Measurements from ENCODE around the gene RAB23.

RAB23 gene

DNA sequence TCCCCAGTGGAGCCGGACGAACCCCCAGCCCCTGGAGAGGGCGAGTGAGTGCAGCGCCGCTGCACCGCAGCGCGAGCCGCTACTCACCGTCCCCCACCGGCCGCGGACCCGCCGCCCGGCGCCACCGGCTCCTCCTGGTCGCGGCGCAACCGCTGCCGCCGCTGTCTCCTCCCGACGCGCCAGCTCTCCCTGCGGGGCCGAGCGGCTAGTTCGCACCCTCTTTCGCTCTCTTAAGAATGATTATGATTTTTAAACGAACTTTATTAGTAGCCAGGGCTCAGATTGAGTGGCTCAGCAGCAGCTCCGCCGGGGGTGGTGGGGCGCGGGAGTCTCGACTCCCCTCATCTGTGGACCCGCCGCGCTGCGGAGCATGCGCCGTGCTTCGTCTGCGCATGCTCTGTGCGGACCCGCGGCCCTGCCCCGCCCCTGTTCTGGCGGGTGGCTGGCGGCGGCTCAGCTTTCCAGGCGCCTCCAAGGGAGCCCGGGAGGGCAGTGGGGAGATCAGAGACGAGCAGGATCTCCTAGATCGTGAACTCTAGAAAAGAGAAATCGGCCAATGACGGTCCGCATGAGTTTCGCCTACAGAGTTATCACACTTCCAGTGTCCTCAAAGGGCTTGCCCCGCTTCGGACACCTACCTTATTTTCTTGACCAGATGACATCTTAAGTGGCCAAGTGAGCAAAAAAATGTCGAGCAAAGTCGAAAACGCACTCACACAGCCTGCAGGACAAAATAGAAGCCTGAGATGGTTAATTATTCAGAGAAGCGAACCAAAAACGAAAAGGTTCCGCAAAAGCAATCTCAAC is at the start of gene RAB23:
RAB23 (minus strand) TSS at position 372 of the 807 bp plus-strand sequence. CDS start 11,927 bp downstream, outside the sequence.
- DNase-seq (ENCODE audit: extremely low read depth in 1 of 2, low read depth in 1 of 2) = peak; percentile 51 to 74

DNA sequence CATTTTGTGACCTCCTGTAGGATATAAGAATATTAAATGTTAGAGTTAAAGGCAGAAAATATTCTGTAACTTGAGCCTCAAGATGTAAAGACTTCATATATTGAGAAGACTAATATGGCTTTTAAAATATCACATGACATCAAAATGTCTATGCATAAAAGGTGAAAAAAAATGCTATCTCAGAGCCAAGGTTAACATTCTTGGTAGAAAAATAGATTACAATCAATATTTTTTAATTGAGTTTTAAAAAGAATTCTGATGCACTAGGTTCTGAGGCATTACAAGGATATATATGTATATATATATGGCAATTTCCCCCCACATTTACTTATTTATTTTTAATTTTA is 46.2 kb upstream of the RAB23 start:
- DNase-seq (ENCODE audit: extremely low read depth in 1 of 2, low read depth in 1 of 2) = no peak

DNA sequence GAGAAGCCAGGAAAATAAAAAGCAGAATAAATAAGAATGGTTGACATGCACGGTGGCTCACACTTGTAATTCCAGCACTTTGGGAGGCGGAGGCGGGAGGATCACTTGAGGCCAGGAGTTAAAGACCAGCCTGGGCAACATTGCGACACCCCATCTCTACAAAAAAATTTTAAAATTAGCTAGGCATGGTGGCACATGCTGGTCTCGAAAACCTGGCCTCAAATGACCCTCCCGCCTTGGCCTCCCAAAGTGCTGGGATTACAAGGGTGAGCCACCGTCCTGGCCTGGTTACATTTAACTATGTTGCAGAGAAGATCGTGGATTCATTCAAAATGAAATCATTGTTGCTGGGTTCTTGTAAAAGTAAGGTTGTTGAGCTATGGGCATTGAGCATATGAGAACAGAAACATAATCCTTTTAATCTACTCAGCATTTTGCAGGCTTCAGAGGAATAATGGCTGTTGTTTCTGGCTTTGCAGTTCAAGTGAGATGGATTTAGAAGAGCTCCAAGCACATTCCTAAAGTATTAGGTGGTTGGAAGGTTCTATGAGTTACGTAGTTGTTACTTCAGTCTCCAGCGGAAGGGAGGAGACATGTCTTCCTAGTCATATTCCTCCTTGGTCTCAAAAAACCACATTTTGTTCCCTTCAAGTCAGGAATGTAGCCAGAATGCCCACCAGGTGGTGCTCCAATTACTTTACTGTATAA is 45.6 kb upstream of the RAB23 start:
- DNase-seq (ENCODE audit: extremely low read depth in 1 of 2, low read depth in 1 of 2) = peak in 1 of 2 donors; percentile 21

DNA sequence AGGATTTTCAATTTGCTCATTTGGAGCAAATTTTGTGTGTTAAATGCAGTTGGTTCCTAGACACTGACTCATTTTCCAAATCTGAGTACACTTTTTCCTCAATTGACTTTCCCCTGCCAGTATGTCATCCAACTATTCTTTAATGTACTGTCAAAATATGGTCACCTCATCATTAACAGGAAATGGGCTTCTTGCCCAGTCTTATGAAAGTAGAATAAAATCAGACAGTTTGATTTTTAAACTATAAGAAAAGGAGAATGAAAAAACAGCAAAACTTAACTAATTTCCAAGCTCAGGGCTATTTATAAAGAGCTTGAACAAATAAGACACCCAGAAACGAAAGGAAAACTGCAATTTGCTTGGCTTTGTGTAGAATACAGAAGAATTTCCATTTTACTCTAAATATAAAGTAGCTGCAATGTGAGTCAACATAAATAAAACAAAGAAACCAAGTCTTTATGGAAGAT is 43.7 kb upstream of the RAB23 start:
- no peak for DNase-seq (ENCODE audit: extremely low read depth in 1 of 2, low read depth in 1 of 2)

DNA sequence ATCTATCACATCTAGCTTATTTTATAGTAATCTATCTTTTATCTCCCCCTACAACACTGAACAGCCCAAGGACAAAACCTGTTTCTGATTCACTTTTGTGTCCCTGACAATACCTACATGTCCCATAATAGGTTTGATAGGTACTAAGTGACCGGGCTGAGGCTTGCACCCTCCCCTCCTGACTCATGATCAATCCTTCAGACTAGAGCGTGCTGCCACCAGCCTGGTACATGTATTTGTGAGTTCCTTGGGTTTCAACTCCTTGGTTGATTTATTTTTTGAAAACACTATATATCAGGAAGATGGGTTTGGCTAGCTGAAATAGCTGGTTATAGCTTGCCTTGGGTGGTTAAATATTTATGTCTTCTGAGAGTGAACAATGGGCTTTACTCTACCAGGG is 41.6 kb upstream of the RAB23 start:
- DNase-seq (ENCODE audit: extremely low read depth in 1 of 2, low read depth in 1 of 2) = no peak

DNA sequence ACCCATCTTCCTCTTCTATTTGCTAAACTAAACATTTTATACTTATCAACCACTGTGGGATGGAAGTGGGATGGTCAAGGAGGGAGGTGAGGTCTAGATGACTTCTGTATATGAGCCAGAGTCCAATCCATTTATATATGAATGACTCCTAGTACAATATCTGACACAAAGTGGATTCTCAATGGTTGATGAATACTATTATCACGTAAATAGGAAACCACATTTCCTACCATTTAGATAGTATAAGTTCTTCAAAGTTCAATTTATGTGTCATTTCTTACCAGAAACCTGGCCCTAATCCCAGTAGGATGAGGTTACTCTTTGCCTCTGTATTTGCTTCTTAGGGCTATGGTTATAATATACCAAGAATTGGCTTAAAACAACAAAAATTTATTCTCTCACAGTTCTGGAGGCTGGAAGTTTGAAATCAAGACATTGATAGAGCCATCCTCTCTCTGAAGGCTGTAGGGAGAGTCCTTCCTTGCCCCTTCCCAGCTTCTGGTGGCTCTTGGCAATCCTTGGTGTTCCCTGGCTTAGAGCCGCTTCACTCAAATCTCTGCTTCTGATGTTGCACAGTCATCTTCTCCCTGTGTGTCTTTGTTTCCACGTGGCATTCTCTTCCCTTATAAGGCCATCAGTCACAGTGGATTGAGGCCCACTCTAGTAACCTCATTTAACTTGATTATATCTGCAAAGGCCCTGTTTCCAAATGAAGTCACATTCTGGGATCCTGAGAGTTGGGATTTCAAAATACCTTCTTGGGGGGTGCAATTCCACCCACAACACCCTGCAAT is 41.0 kb upstream of the RAB23 start:
- DNase-seq (ENCODE audit: extremely low read depth in 1 of 2, low read depth in 1 of 2) = no peak

DNA sequence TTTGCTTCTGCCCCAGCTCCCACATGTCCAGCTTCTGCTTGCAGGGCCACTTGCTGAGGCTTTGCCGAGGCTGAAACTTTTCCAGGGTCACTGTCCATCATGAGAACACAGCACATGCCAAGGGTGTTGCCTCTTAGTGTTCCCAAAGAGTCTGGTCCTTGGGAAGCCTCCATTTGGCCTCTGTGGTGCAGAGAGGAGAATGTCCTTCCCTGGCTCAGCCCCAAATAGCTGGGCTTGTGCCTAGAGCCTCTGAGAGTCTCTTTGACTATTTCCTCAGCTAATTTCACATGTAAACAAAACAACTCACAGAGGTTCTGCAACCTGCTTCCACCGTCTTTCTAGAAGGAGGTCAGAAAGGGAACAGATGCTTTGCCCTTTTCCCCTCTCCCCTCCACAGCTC is 40.4 kb upstream of the RAB23 start:
- no peak for DNase-seq (ENCODE audit: extremely low read depth in 1 of 2, low read depth in 1 of 2)

DNA sequence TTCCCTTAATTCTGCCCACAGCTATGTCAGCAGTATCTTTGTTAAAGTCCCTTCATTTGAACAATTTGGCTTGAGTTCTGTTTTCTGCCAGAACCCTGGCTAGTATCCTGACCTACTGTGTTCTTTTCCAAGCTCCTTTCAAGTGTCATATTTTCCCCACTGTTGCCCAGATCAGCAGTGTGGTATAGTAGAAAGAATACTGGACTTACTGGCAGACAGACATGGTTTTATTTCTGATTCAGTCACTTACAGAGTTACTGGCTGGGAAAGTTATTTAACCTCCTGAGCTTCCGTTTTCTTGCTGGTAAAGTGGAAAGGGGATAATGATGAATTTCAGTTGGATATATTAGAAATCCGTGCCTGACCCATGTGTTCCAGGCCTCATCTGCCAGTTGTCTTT is 39.8 kb upstream of the RAB23 start:
- no peak for DNase-seq (ENCODE audit: extremely low read depth in 1 of 2, low read depth in 1 of 2)

DNA sequence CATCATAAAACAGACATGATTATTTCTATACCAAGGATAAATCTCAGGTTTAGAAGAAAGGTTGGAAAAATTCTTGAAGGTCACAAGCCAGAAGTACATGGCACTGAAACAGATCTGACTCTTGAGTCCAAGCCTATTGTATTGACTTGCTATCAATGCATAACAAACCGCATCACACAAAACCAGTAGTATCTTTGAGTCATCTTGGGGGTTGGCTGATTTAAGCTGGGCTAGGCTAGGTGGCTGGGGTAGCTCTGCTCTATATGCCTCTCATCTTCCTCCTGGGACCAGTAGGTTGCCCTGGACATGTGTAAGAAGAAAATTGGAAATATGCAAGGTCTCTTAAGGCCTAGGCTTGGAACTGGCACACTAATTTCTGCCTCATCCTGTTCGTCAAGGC is 37.0 kb upstream of the RAB23 start:
- no peak for DNase-seq (ENCODE audit: extremely low read depth in 1 of 2, low read depth in 1 of 2)

DNA sequence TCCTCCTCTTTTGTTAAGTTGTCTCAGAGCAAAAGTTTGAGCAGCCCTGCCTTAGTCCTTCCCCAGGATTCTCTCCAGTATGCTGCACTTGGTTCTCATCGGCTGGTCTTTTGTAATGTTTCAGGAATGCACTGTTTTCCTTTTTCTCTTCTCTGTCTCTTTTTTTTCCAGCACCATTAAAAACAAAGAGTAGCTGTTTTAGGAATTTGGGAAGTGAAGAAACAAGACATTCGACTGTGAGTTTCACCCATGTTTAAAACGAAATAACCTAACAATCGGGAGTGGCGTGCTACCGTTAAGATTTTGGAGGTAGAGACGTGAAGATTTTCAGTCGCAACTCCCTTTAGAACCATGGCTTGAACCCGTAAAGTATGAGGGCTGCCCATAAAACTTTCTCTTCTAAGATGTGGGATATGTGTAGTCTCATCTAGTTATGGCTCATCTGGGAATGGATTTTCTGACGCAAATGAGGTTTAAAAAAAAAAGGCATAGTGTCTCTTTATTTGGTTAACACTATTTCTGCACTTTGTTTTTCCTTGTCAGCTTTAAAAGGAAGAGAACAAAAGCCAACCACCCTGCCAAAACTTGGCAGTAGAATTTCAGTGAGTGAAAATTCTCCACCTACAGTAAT is 35.9 kb upstream of the RAB23 start:
- DNase-seq (ENCODE audit: extremely low read depth in 1 of 2, low read depth in 1 of 2) = no peak

DNA sequence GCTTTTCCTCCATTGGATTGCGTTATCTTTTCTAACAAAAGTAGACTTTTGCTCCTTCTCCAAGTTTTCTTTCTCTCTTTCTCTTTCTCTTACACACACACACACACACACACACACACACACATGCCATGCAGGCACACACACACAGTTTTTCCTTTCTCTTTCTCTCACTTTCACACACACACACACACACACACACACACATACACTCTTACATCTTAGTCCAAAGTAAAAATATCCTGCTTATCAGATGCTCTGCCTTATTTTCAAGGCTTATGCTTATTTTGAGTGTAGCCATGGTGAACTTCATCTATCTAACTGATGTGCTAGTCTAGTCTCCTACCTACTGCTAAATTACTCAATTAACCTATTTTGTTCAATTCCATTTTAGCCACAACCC is 34.4 kb upstream of the RAB23 start:
- no peak for DNase-seq (ENCODE audit: extremely low read depth in 1 of 2, low read depth in 1 of 2)

DNA sequence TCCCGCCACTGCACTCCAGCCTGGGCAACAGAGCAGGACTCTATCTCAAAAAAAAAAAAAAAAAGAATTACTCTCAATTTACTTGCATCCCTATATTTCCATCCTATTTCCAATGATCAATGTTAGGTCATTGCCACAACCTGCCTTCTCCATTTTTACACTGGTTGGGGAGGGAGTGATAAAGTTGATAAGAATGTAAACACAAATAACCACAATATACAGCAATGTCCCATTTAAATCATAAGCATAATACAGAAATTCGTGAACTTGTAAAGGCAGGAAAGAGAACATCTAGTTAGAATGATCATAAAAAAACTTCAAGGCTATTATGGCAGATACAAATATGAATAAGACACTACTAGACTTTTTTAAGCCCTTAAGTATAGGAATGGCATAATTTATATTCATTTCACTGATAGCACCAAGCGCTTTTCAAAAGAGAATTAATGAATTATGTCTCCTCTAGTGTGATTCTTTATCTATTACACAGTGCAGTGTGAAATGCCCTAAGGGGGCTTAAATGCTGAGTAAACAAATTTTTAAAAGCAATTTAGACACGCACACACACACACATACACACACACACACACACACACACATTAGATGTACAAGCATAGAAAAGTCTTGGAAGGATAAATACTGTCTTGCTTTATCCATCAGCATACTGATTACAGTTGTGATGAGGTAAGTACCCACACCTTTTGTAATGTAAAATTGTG is 33.5 kb upstream of the RAB23 start:
- DNase-seq (ENCODE audit: extremely low read depth in 1 of 2, low read depth in 1 of 2) = no peak

DNA sequence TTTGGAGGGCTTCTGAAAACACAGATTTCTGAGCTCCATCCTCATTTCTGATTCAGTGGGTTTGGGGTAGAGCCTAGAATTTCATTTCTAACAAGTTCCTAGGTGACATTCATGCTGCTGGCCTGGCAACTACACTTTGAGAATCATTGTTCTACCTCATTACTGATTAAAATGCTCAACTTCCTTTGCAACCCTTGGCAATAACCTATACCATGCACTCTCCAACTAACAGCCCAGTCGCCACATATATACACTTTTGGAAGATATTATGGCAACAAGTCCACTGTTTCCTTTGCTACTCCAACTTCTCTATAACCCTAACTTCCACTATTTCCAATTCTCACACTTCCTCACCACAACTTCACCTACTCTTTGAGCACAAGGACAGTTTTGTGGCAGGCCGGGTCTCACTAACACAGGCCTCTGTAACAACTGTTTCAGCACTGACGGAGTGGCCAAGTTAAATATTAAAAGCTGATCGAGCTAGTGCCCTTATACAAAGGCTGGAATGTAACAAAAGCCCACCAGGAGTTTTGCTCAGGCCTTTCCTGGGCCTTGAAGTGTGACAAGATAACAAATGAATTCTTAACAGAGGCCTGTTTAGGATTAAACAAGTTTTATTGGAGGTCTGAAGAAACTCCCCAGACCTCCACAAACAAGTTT is 32.1 kb upstream of the RAB23 start:
- no peak for DNase-seq (ENCODE audit: extremely low read depth in 1 of 2, low read depth in 1 of 2)

DNA sequence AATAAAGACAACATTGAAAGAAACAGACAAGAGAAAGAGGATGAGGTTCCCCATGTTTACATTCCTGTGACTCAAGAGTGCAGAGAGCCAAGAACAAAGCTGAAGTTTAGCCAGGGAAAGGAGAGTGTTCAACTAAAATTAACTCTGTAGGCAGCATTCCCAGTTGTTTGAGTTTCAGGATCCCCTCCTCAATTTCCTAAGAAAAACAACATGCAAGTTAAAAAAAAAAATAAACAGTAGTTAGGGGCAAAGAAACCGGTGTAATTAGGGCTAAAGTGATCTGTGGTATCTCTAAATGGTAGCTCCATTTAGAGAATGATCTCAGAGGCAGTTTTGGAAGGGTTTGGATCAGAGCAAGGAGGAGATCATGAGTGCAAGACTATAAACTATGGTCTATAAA is 30.9 kb upstream of the RAB23 start:
- DNase-seq (ENCODE audit: extremely low read depth in 1 of 2, low read depth in 1 of 2) = no peak

DNA sequence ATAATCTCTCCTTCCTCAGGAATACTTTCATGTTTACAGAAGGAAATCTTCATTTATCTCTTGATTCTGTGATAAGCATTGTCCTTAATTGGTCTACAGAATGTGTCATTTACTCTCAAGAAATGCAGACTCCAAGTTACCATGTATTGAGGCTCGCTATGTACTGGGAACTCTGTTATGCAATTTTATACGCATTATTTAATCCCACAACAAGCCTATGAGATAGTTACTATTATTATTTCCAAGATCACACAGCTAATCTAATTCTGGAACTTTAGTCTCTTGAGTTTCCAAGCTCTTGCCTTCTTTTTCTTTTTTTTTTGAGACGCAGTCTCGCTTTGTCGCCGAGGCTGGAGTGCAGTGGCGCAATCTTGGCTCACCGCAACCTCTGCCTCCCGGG is 30.0 kb upstream of the RAB23 start:
- no peak for DNase-seq (ENCODE audit: extremely low read depth in 1 of 2, low read depth in 1 of 2)

DNA sequence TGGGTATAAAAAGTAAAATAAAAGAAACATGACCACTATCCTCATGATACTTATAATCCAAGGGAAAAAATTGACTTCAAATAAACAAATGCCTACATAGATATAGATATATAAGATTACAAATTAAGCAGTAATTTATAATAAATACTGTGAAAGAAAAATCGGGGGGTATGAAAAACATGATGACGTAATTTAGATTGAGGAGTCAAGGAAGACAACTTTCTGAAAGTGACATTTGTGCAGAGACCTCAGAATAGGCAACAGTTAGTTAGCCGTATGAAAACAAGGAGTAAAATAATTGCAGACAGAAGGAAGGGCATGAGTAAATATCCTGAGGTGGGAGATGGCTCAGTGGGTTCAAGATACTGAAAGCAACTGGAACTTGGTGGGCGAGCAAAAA is 28.2 kb upstream of the RAB23 start:
- no peak for DNase-seq (ENCODE audit: extremely low read depth in 1 of 2, low read depth in 1 of 2)

DNA sequence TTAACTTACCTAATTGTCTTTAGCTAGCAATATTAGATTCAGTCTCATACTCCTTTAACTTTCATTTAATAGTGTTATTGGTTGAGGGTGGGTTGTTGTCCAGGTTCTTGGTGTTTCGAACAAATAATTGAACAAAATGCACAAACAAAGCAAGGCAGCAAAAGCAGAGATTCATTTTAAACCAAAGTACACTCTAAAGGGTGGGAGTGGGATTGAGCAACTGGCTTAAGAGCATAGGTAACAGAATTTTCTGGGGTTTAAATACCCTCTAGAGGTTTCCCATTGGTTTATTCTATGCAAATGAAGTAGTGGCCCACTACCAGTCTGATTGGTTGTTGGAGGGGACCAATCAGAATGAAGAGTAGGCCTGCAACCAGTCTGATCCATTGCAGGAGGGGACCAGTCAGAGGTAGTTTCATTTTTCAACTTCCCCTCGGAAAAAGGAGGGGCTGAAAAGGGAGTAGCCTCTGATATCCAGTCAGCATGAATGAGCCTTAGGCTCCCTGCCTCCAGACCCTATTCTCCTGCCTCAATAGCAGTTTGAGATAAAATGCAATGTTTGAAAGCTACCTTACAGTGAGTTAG is 26.3 kb upstream of the RAB23 start:
- no peak for DNase-seq (ENCODE audit: extremely low read depth in 1 of 2, low read depth in 1 of 2)

DNA sequence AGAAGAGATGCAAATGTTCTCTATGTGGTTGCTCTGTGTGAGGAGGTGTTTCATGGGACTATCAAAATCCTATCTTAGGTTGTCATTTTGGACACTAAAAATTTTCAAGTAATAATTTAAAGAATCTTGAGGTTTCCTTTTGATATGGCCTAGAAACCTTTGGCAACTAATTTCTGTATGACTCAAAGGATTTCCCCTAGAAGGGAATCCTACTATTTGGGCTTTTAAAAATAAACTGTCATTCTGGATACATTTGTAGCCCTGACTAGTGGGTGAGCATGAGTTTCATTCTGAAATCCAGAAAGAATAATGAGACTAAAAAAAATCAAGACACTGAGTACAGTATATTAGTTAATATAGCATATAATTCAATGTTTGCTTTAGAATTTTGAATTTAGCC is 25.5 kb upstream of the RAB23 start:
- no peak for DNase-seq (ENCODE audit: extremely low read depth in 1 of 2, low read depth in 1 of 2)

DNA sequence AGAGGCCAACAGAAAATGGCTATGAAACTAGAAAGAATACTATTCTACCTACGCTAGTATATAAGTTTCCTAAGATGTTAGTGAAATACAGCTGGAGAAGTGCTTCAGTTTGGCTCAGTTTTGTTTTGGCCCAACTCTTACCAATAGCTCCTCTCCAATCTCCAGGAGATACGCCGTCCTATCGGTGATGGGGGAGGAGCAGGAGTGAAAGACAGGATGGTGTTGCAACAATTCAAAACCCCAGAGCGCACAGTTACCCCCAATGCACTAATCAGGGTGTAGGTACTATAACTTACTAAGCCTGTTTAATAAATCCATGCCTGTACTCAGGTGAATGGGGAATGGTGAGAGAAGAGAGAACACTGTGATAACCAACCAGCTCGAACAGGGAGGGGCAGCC is 24.2 kb upstream of the RAB23 start:
- no peak for DNase-seq (ENCODE audit: extremely low read depth in 1 of 2, low read depth in 1 of 2)

DNA sequence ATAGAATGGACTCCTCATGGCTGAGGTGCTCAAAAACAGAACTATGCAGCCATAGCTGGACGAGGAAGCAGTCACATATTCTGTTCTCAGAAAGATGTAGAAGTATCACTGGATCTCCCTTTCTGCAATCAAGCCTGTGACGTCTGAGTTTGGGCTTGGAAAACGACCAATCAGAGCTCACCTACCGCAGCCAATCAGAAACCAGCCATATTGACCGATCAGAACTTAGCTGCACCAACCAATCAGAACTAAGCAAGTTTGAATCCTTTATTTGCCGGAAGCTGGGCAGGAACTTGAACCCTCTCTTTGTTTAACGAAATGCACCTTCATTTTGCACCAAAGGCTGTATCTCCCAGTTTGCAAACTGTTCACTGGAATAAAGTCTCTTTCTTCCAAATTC is 21.8 kb upstream of the RAB23 start:
- DNase-seq (ENCODE audit: extremely low read depth in 1 of 2, low read depth in 1 of 2) = no peak
